ENCODE results near the gene TBX20. TPM values are rescaled to one million over a fixed set of nuclear protein-coding genes. Genes with fewer than 3 reads are reported as not detected.

TBX20 gene, protein sequence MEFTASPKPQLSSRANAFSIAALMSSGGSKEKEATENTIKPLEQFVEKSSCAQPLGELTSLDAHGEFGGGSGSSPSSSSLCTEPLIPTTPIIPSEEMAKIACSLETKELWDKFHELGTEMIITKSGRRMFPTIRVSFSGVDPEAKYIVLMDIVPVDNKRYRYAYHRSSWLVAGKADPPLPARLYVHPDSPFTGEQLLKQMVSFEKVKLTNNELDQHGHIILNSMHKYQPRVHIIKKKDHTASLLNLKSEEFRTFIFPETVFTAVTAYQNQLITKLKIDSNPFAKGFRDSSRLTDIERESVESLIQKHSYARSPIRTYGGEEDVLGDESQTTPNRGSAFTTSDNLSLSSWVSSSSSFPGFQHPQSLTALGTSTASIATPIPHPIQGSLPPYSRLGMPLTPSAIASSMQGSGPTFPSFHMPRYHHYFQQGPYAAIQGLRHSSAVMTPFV
- under 1 TPM; 0.17 to 0.27 TPM for total RNA-seq

DNA sequence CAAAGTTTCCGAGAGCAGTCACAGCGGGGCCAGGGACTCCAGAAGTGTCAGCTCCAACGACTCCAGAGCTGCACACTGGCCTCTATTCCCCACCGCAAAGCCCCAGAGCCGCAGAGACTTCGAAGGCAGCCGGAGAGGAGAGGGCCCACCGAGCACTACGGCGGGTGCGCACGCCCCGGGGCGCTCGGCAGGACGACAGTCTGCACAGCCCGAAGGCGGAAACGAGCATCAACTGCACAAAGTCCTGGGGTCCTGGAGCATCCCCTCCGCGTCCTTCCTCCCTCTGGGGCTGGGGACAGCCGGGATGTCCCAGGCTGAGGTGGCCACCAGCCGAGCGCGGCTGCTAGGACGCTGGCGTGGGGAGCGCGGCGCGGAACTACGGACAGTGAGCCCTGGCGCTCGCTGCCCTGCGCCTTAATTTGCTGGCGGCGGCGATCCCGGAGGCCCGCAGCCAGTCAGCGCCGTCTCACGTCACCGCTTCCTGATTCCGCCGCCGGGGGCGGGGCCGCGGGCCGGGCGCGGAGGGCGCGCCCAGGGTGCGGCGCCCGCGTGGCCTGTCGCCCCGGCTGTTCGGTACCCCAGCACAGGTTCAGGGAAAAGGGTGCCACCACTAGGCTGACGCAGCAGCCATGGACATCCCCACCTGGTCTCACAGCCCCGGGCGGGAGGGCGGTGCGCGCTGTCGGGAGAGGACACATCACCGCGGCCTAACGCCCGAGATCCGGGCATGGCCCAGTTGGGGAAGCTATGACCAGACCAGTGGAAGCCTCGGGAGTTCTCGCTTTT, at the start of gene TBX20:
Gene TBX20, minus strand, starts transcription at position 391 of the 786 bp plus-strand sequence. CDS start 480 bp downstream, outside the sequence.
- H3K27me3 Mint-ChIP-seq: peaks cover 88% of the 10 kb centered on the region
- H3K36me3 Mint-ChIP-seq (ENCODE audit: low read depth): peaks cover 8% of the 10 kb centered on the region
- DNase-seq: peak; percentile 21
- peaks cover 32% of the 10 kb centered on the region for H3K4me1 Mint-ChIP-seq
- ChIA-PET POLR2A (no interaction called here), CTCF (no interaction called here)
- peak within 1 kb of the TSS; percentile 42 for H3K27ac Mint-ChIP-seq
- H3K4me3 Mint-ChIP-seq: peak within 1 kb of the TSS; percentile 60
- peaks cover 9% of the 10 kb centered on the region for H3K9me3 Mint-ChIP-seq

DNA sequence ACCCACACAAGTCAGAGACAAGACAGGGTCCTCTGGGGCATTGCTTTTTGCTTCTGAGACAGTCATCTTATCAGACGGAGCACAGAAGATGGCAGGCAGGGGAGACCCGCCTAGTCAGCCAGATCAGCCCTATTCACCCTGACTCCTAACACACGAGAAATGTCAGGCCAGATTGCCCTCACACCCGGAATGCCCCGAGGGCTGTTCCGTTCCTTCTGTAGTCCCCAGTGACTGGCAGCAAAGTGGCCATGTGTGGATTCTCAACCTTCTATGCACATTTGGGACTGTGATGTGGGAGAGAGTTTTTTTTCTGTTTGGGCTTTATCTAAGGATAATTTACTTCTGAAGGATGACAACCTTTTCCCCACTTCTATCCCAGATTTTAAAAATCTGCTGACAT, 35.5 kb upstream of the TBX20 start:
- no peaks in the 10 kb centered on the region for H3K4me1 Mint-ChIP-seq
- CTCF ChIA-PET: no interaction called here
- DNase-seq: no peak
- H3K9me3 Mint-ChIP-seq: no peaks in the 10 kb centered on the region
- peaks cover 10% of the 10 kb centered on the region for H3K27me3 Mint-ChIP-seq
- H3K36me3 Mint-ChIP-seq (ENCODE audit: low read depth): no peaks in the 10 kb centered on the region
- no peak overlapping the region for H3K27ac Mint-ChIP-seq
- no peak overlapping the region for H3K4me3 Mint-ChIP-seq
- POLR2A ChIA-PET: no interaction called here

DNA sequence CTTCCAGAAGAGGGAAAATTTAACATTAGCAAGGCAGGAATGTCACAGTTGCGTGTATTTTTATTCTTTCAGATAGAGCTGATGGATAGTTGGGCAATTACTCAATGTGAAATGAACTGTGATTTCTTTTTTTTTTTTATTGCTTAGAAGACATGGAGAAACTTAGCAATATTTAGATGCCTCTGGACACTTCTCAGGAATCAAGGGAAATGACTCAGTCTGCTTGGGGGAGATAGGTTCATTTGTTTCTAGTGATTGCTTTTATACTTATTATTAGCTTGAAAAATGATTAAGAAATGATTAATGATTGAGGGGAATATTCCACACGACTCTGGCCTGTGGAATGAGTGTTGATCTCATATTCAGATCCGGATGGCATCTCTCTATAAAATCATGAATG, 33.1 kb upstream of the TBX20 start:
- H3K27ac Mint-ChIP-seq: no peak overlapping the region
- H3K4me1 Mint-ChIP-seq: no peaks in the 10 kb centered on the region
- peaks cover 13% of the 10 kb centered on the region for H3K27me3 Mint-ChIP-seq
- no peak overlapping the region for H3K4me3 Mint-ChIP-seq
- no peak for DNase-seq
- ChIA-PET POLR2A (no interaction called here), CTCF (interaction anchor here (1.2 kb wide), 1 partner anchor 37 kb away, joined by 3 read pairs; no protein-coding TSS in a partner anchor)
- H3K36me3 Mint-ChIP-seq (ENCODE audit: low read depth): no peaks in the 10 kb centered on the region
- no peaks in the 10 kb centered on the region for H3K9me3 Mint-ChIP-seq

DNA sequence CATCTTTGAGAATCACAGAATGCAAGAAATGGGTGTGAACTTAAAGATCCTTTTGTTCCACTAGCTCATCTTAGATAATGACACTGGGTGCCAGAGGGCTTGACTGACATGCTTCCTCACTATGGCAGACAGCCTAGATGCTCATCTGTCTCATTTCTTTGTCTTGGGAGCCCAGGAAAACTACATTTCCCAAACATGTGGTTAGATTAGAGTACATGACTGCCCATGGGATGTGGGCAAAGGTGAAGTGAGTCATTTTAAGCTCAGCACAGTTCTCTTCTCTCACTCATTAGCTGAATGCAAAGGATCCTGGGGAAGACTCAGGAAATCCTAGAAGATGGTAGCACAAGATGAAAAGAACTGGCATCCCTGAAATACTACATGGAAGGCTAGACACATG, 32.5 kb upstream of the TBX20 start:
- CTCF ChIA-PET: interaction anchor here (0.5 to 1.2 kb wide), 3 partner anchors 36 to 139 kb away, joined by 3 to 4 read pairs (median 3); no protein-coding TSS in a partner anchor
- Mint-ChIP-seq H3K4me1 (no peaks in the 10 kb centered on the region), H3K9me3 (no peaks in the 10 kb centered on the region), H3K36me3 (ENCODE audit: low read depth) (no peaks in the 10 kb centered on the region), H3K4me3 (no peak overlapping the region), H3K27me3 (peaks cover 13% of the 10 kb centered on the region), H3K27ac (no peak overlapping the region)
- POLR2A ChIA-PET: no interaction called here
- no peak for DNase-seq

DNA sequence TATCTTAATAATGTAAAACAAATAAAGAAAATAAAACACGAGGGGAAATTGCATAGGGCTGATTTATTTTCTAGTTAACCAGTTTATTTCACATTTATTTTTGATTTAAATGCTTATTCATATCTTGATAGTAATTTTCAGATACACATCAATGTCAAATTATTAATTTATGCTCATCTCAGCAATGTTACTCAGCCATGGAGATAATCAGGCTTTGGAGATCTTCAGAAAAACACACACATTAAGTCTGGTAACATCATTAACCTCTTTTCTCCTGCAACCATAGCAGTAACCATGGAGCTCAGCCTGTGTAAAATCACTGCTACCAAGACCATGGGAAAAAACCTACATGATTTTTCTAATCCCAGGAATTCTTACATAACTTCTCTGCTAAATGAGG, 31.9 kb upstream of the TBX20 start:
- POLR2A ChIA-PET: no interaction called here
- no peak overlapping the region for H3K4me3 Mint-ChIP-seq
- no peaks in the 10 kb centered on the region for H3K4me1 Mint-ChIP-seq
- H3K36me3 Mint-ChIP-seq (ENCODE audit: low read depth): no peaks in the 10 kb centered on the region
- CTCF ChIA-PET: interaction anchor here (0.5 to 1.2 kb wide), 3 partner anchors 36 to 139 kb away, joined by 3 to 4 read pairs (median 3); no protein-coding TSS in a partner anchor
- no peak overlapping the region for H3K27ac Mint-ChIP-seq
- H3K9me3 Mint-ChIP-seq: no peaks in the 10 kb centered on the region
- no peak for DNase-seq
- peaks cover 13% of the 10 kb centered on the region for H3K27me3 Mint-ChIP-seq

DNA sequence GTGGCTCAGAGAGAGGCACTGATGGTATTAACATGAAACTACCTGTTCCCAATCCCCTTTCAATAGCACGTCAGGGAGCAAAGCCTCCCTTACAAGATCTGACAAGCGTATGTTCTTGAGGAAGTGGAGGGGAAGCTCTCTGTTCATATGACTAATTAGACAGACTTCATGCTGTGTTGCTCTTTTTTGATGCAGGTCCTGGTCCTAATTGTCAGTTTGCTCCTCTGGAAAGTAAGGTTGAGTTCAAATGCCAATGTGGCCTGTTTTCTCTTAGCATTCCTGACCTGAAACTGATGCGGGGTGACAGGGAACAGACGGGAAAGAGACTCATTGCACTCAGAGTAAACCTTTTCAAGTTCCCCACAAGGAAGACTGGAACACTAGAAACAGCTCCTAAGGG, 27.0 kb upstream of the TBX20 start:
- ChIA-PET CTCF (no interaction called here), POLR2A (no interaction called here)
- no peaks in the 10 kb centered on the region for H3K36me3 Mint-ChIP-seq (ENCODE audit: low read depth)
- no peak for DNase-seq
- H3K27me3 Mint-ChIP-seq: peaks cover 15% of the 10 kb centered on the region
- H3K9me3 Mint-ChIP-seq: no peaks in the 10 kb centered on the region
- no peak overlapping the region for H3K4me3 Mint-ChIP-seq
- no peaks in the 10 kb centered on the region for H3K4me1 Mint-ChIP-seq
- no peak overlapping the region for H3K27ac Mint-ChIP-seq

DNA sequence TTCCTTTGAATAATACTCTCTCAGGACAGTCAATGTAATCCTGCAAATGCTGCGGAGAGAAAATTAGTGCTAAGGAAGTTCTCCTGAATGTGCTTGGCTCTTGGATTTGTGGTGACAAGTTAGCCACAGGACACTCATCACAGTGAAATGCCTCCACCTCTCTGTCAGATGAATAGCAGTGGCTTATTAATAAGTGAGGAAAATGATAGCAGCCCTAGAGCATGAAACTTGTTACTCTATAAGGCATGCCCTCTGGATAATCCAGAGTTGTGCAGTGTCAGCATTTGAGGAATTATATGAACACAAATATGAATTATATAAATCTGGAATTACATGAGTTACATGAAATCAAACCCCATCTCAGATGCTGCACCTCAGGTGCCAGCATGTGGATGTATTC, 23.5 kb upstream of the TBX20 start:
- Mint-ChIP-seq H3K4me3 (no peak overlapping the region), H3K36me3 (ENCODE audit: low read depth) (no peaks in the 10 kb centered on the region), H3K27ac (no peak overlapping the region), H3K27me3 (peaks cover 18% of the 10 kb centered on the region), H3K4me1 (no peaks in the 10 kb centered on the region), H3K9me3 (no peaks in the 10 kb centered on the region)
- POLR2A ChIA-PET: no interaction called here
- CTCF ChIA-PET: no interaction called here
- DNase-seq: no peak

DNA sequence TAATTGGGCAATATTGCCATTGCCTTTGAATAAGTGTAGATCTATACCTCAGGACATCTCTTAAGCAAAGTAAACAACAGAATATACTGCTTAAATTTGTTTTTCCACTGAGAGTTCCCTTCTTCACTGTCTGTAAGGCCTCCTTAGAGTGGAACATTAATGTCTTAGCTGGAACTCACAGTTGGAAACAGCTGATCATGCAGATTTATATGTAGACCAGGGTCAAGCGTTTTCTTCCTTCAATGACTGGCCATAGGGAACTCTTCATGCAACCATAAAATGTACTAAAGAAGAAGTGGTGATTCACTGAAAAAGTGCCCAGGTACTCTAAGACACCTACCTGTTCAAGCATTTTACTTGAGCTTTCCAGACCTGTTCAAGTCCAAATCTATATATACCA, 18.3 kb upstream of the TBX20 start:
- Mint-ChIP-seq H3K36me3 (ENCODE audit: low read depth) (no peaks in the 10 kb centered on the region), H3K9me3 (no peaks in the 10 kb centered on the region), H3K4me3 (no peak overlapping the region), H3K4me1 (no peaks in the 10 kb centered on the region), H3K27ac (no peak overlapping the region), H3K27me3 (peaks cover 15% of the 10 kb centered on the region)
- CTCF ChIA-PET: no interaction called here
- POLR2A ChIA-PET: no interaction called here
- DNase-seq: no peak

DNA sequence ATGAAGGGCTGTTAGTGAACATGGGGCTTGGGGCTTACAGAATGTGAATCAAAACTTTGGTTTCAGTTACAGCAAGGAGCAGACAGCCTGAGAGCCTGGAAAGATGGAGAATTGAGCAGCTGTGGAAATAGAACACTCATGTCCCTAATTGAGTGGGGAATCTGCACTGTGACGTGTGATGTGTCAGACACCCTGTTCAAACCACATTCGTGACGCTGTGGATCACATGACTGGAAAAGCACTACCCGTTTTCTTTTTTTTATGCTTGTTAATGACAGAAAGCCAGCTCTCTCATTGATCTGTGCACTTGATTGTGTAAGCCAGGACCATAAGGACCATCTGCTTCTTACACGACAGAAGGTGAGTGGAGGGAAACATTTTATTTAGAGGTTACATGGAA, 15.1 kb upstream of the TBX20 start:
- ChIA-PET POLR2A (no interaction called here), CTCF (no interaction called here)
- Mint-ChIP-seq H3K36me3 (ENCODE audit: low read depth) (no peaks in the 10 kb centered on the region), H3K4me3 (no peak overlapping the region), H3K27ac (no peak overlapping the region), H3K27me3 (peaks cover 22% of the 10 kb centered on the region), H3K4me1 (no peaks in the 10 kb centered on the region), H3K9me3 (no peaks in the 10 kb centered on the region)
- DNase-seq: no peak

DNA sequence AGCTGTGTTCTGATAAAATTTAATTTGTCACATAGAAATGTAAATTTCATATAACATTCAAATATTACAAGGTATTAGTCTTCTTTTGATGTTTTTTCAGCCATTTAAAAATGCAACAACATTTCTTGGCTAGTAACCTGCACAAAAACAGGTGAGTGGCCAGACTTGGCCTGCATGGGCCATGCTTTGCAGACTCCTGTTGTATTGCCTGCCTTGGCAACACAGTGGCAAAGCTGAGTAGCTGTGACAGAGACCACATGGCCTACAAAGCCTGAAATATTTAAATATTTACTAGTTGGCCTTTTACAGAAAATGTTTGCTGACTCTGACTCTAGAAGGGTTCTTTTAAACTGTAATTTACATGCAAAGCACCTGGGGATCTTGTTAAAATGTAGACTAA, 13.5 kb upstream of the TBX20 start:
- no peak for DNase-seq
- peaks cover 36% of the 10 kb centered on the region for H3K27me3 Mint-ChIP-seq
- no peaks in the 10 kb centered on the region for H3K4me1 Mint-ChIP-seq
- no peak overlapping the region for H3K27ac Mint-ChIP-seq
- ChIA-PET CTCF (no interaction called here), POLR2A (no interaction called here)
- H3K9me3 Mint-ChIP-seq: no peaks in the 10 kb centered on the region
- H3K4me3 Mint-ChIP-seq: no peak overlapping the region
- H3K36me3 Mint-ChIP-seq (ENCODE audit: low read depth): no peaks in the 10 kb centered on the region

DNA sequence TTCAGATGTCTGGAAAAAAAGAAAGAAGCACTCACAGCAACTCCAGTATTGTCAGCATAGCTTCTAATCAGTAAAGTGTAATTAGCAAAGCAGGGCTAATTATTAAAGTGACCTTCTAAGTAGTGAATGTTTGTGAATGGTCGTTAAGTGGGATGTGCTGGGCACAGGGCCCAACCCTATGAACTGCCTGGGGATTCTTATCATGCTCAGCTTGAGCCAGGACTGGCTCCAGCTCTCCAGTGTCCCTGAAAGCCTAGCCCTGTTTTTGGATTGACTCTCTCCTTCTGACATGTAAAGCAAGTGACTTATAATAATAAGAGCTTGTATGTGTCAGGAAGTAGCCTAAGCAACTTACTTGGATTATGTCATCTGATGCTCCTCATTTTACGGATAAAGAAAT, 9.5 kb upstream of the TBX20 start:
- H3K27ac Mint-ChIP-seq: no peak overlapping the region
- no peak overlapping the region for H3K4me3 Mint-ChIP-seq
- POLR2A ChIA-PET: no interaction called here
- DNase-seq: no peak
- CTCF ChIA-PET: no interaction called here
- H3K36me3 Mint-ChIP-seq (ENCODE audit: low read depth): no peaks in the 10 kb centered on the region
- H3K9me3 Mint-ChIP-seq: peaks cover 2% of the 10 kb centered on the region
- H3K27me3 Mint-ChIP-seq: peaks cover 66% of the 10 kb centered on the region
- peaks cover 2% of the 10 kb centered on the region for H3K4me1 Mint-ChIP-seq

DNA sequence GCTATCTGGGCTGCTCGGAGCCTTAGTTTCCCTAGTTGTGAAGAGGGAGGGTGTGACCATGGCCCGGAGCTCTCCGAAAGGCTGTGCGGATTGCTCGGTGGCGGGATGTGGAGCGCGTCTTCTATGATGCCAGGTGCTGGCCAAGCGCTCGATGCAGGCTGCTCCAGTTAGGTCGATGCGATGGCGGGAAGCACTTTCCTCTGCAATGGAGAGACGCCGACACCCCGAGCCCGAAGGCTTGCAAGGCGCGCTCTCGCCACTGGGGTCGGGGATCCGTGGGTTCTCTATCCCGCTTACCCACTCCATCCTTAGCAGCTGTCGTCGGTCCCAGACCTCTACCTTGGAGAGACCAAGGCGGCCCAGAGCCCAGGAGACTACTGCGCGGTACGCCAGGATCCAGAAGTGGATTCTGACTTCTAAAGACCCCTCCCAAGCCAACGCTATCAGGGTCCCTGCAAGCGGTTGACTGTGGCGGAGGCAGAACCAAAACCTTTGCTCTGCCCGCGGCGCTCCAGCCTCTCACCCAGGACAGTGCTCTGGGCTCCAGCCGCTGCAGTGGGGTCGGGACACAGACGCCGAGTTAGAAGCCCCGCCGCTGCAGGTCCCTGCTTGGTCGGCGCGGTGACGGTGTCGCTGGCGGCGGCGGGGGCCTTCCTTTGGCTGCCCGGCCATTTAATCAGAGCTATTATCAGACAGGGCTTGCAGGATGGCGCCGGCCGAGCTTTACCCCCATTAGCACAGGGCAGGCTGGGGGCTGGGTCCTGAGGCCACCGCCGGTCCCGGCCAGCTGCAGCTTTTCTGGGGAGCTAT, 7.8 kb upstream of the TBX20 start:
- peaks cover 3% of the 10 kb centered on the region for H3K9me3 Mint-ChIP-seq
- ChIA-PET POLR2A (no interaction called here), CTCF (interaction anchor here (0.7 to 0.8 kb wide), 2 partner anchors 14 to 19 kb away, joined by 3 read pairs; no protein-coding TSS in a partner anchor)
- no peak overlapping the region for H3K4me3 Mint-ChIP-seq
- peaks cover 3% of the 10 kb centered on the region for H3K4me1 Mint-ChIP-seq
- H3K27ac Mint-ChIP-seq: no peak overlapping the region
- peaks cover 78% of the 10 kb centered on the region for H3K27me3 Mint-ChIP-seq
- H3K36me3 Mint-ChIP-seq (ENCODE audit: low read depth): peaks cover 2% of the 10 kb centered on the region
- no peak for DNase-seq

DNA sequence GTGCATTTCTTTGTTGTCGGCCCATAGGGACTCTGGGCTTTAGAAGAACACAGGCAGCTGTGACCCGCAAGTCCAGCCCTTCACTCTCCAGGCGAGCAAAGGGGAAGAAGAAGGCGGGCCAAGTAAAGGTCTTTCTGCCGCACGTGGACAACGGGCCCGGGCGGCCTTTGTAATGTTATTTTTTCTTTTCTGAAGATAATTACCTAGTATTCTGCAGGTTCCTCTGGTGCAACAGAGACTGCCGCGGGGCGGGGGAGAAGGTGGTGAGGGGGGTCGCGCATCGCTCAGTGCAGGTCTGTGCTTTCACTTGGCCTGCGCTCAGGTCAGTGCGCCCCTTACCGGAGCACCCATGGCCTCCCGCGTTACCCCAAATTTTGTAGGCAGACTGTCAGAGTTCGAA, 7.1 kb upstream of the TBX20 start:
- no peak for DNase-seq
- H3K4me1 Mint-ChIP-seq: peaks cover 3% of the 10 kb centered on the region
- peaks cover 3% of the 10 kb centered on the region for H3K9me3 Mint-ChIP-seq
- peaks cover 2% of the 10 kb centered on the region for H3K36me3 Mint-ChIP-seq (ENCODE audit: low read depth)
- no peak overlapping the region for H3K4me3 Mint-ChIP-seq
- ChIA-PET CTCF (interaction anchor here (0.7 kb wide), 1 partner anchor 14 kb away, joined by 3 read pairs; no protein-coding TSS in a partner anchor), POLR2A (no interaction called here)
- H3K27ac Mint-ChIP-seq: no peak overlapping the region
- H3K27me3 Mint-ChIP-seq: peaks cover 82% of the 10 kb centered on the region
